HG03565 (cell line): ENCODE results near the gene UCHL5.

ENCODE experiments used
- ATAC-seq: cut with Tn5 transposase; IDR thresholded peaks from one replicate; pipeline ENCODE4 v1.9.1; 2021; ENCODE audit warnings: mild to moderate bottlenecking, moderate library complexity; ENCODE audit not compliant: unreplicated experiment

Gene UCHL5

DNA sequence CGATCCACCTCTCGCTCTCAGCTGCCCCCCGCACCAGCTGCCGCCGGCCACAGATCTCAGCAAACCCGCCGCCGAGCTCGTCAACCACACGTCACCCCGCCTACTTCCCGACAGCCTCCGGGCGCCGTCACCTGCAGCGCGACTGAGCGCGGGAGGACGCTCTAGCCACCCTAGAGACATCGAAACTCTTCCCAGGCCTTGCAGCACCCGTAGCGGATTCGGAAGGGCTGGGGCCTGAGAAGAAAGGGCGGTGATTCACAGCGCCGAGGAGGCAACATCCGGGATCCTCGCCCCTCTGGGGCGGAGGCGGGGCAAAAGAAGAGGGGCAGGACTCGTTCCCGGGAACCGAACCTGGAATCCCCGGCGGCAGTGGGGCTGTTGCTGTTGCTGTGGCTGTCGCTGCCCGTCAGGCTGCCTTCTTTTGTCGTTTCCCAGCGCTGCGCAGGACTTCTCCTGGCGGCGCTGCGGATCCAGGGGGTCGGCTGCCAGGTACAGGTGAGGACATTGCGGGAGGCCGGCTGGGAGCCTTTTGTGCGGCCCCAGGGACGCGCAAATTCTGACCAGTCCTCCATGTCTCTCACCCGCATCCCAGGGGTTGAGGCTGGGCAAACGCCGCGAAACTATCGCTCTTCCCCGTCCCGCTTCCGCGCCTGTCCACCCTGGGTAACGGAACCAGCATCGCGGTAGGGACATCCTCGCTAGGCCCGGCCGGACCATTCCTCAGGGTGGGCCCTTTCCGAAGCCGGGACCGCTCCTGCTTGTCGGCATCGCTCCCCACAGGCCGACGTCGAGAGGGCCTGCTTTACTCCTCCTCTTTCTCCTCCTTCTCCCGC lies at the start of gene UCHL5, which contains the start of gene RO60:
Gene UCHL5, minus strand, starts transcription at position 79 of the 833 bp plus-strand sequence. CDS start 100 bp downstream, outside the sequence.
Gene RO60, plus strand, starts transcription at position 331 of the 833 bp plus-strand sequence. CDS start 9,443 bp downstream, outside the sequence.
- peak; percentile 89 for ATAC-seq

DNA sequence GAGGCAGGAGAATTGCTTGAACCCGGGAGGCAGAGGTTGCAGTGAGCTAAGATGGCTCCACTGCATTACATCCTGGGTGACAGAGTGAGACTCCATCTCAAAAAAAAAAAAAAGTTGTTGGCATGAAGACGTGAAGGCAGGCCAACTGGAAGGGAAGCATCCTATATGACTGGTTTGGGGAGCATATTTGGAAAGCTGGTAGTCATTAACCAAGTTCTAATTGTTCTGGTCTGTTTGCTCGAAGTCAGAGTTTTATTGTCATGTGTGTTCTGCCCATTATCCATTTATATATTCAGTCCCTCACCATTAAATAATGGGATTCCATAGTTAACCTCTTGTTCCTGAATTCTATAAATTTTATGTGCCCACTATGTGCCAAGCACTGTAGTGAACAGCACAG lies 49.3 kb upstream of the UCHL5 start:
- no peak for ATAC-seq

DNA sequence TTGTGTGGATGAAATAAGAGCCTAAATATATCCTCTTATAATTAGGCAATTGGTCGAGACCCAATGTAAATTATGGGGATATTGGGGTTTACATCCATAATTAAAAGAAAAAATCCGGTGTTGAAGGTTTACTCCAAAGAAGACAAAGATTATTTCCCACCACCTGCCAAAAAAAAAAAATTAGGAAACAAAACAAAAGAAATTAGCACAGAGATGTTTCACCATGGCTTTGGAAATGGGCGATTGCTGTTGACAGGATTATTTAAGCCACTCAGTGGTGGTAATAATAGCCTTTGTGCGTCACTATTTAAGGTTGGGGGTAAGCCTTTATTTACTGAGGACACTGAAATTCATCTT lies 46.6 kb upstream of the UCHL5 start:
- ATAC-seq, result no peak

GRCh38 chr1:193104907-193105820 lies 46.0 kb upstream of the UCHL5 start, which contains the start of gene GLRX2:
GLRX2 (minus strand) TSS chr1:193105414; CDS start chr1:193105382, 32 bp downstream.
- ATAC-seq, result peak; percentile 74

DNA sequence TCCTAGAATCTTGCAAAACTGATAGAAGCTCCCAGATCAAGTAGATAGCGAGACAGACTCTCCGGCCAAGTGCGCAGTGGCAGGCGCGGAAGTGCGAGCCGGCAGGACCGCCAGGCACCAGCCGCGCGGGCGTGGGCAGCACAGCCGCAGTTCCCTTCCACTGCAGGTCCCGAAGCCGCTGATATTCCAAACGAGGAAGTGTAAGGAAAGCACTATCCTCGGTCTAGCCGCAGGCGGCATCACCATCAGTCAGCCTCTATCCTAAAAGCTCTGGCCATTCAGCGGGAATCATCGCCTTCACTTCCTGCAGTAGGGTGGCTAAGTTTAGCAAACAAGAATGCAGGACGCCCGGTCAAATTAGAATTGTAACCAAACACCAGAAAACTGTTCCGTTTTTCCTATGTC lies 45.3 kb upstream of the UCHL5 start:
- ATAC-seq, result no peak

- no peak for ATAC-seq
Observed at GRCh38 chr1:193103759-193104501, 44.8 kb upstream of the UCHL5 start.

- ATAC-seq, result no peak
Observed at GRCh38 chr1:193102662-193103061, 43.5 kb upstream of the UCHL5 start.

- no peak for ATAC-seq
Observed at GRCh38 chr1:193094112-193094511, 35.0 kb upstream of the UCHL5 start.

- no peak for ATAC-seq
Observed at GRCh38 chr1:193090865-193091264, 31.7 kb upstream of the UCHL5 start.

GRCh38 chr1:193087893-193088292 lies 28.7 kb upstream of the UCHL5 start:
- ATAC-seq, result no peak

- no peak for ATAC-seq
Observed at GRCh38 chr1:193086342-193086741, 27.2 kb upstream of the UCHL5 start.

DNA sequence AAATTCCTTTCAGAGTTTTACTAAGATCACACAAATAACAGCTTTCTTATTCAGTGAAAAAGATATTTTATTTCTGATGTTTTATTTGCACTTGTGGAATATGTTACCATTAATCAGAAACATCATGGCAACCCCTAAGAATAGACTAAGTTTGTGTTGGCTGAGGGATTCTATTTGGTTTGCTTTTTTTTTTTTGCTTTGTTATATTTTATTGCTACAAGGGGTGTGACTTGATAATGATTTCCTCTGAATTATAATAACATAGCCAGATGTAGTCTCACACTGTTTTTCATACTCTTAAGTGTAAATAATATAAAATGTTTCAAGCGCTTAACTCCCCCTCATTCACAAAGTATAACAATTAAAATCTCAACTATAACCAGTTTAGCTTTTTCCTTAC lies 26.1 kb upstream of the UCHL5 start:
- no peak for ATAC-seq

GRCh38 chr1:193083365-193084088 lies 24.4 kb upstream of the UCHL5 start:
- ATAC-seq, result peak; percentile 98

GRCh38 chr1:193079187-193079586 lies 20.0 kb upstream of the UCHL5 start:
- ATAC-seq, result no peak

DNA sequence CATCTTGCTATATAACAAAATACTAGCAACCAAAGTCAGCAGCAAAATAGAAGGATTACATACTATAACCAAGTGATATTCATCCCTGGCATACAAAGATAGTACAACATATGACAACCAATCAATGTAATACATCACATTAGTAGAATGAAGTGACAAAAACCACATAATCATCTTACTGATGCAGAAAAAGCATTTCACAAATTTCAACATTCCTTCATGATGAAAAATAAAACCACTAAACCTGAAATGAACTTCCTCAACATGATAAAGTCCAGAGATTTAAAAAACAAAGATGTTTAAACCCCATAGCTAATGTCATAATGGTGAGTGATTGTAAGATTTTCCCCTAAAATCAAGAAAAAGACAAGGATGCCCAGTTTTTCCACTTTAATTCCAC lies 18.8 kb upstream of the UCHL5 start:
- ATAC-seq, result no peak

DNA sequence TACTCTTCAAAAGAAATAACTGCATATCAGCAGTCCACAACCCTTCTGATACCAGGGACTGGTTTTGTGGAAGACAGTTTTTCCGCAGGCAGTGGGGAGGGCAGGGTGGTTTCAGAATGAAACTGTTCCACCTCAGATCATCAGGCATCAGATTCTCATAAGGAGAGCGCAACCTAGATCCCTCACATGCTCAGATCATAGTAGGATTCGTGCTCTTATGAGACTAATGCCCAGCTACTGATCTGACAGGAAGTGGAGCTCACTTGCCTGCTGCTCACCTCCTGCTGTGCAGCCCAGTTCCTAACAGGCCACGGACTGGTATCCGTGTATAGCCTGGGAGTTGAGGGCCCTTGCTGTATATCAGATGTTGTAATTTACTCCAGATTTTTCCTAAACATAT lies 11.8 kb upstream of the UCHL5 start:
- peak; percentile 42 for ATAC-seq

GRCh38 chr1:193070386-193070753 lies 11.2 kb upstream of the UCHL5 start:
- ATAC-seq, result no peak

- ATAC-seq, result no peak
Observed at GRCh38 chr1:193069748-193070385, 10.7 kb upstream of the UCHL5 start.

- no peak for ATAC-seq
Observed at GRCh38 chr1:193068013-193068412, 8.9 kb upstream of the UCHL5 start.

DNA sequence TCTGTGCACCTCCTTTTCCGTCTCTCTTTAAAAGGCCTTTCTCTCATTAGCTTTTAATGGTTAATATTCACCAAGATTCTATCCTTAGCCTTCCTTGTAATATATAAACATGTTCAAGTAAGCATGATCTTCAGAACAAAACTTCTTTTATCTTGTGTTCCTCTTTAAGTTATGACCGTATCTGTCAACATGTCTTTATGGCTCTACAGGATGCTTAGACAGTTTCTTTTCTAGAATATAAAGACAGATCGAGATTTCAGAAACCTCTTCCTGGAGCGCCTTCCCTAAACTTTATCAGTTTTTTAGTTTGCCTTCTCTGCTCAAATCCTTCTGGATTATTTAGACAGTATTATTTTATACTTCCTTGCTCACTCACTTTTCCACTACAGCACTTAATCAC lies 7.4 kb upstream of the UCHL5 start:
- ATAC-seq, result no peak
